HG03354 (cell line): ENCODE measurements around the gene TAF11L7.
"Not testable (repeated sequence)": the region's sequence is repeated elsewhere in the genome, so short reads cannot be mapped to it uniquely, and the experiment has no call there.

Experiments used
- ATAC-seq: cut with Tn5 transposase; IDR thresholded peaks from one replicate; pipeline ENCODE4 v1.9.1; 2021; ENCODE audit warnings: mild to moderate bottlenecking; ENCODE audit not compliant: unreplicated experiment, poor library complexity, severe bottlenecking

Gene TAF11L7

GRCh38 chr5:17585658-17586057, at the start of gene TAF11L7:
TSS of gene TAF11L7 (minus strand) at chr5:17585758.
- ATAC-seq = not testable (repeated sequence)

DNA sequence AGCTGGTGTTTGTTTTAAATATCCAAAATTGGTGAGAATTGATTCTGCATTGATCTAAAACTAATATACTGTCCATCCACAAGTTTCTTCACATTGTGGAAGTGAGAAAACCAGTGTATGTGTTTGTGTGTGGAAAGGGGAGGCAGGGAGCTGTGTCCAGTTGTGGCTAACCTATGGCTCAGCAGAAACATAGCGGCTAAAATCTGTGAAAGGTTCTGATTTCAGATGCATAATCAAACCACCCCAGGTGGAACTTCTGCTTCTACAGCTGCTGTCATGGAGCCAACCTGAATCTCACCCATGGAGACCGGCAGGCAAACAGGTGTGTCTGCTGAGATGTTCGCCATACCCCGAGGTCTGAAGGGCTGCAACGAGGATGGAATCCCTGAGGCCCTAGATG, 48.6 kb upstream of the TAF11L7 start, which contains the start of gene TAF11L14:
Gene TAF11L14, plus strand, starts transcription at position 301 of the 400 bp plus-strand sequence.
- ATAC-seq = no peak

DNA sequence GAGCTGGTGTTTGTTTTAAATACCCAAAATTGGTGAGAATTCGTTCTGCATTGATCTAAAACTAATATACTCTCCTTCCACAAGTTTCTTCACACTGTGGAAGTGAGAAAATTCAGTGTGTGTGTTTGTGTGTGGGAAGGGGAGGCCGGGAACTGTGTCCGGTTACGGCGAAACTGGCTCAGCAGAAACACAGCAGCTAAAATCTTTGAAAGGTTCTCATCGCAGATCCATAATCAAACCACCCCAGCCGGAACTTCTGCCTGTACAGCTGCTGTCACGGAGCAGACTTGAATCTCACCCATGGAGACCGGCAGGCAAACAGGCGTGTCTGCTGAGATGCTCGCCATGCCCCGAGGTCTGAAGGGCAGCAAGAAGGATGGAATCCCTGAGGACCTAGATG, 46.2 kb upstream of the TAF11L7 start, which contains the start of gene TAF11L13:
Gene TAF11L13, plus strand, starts transcription at position 301 of the 400 bp plus-strand sequence.
- ATAC-seq = not testable (repeated sequence)

GRCh38 chr5:17625686-17626085, 40.1 kb upstream of the TAF11L7 start:
- no peak for ATAC-seq

DNA sequence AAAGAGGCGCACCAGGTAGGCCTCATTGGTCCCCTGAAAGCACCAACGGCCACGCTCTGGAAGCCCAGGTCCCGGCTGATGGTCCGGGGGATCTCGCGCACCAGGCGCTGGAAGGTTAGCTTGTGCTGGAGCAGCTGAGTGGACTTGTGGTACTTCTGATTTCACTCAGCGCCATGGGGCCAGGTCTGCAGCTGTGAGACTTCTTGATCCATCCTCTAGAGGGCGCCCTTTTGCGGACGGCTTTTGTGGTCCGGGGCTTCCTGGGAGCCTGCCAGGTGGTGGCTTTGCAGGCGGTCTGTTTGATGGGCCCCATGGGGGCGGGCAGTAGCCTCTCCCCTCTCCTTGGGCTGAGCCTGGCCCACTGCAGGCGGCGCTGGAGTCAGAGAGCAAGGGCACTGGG, 35.1 kb upstream of the TAF11L7 start:
- ATAC-seq = no peak

DNA sequence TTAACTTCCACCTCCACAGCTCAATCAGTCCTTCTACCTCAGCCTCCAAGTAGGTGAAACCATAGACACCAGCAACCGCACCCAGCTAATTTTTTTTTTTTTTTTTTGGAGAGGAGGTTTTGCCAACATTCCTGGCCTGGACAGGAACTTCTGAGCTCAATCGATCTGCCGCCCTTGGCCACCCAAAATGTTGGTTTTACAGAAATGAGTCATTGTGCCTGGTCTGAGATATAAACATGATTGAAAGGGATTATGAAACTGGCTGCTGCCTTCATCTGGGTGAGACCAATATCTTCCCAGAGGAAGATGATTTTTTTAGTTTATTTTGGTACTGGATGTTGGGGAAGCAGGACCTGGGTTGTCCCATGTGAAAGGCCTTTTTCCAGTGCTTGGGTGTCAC, 33.8 kb upstream of the TAF11L7 start:
- no peak for ATAC-seq

DNA sequence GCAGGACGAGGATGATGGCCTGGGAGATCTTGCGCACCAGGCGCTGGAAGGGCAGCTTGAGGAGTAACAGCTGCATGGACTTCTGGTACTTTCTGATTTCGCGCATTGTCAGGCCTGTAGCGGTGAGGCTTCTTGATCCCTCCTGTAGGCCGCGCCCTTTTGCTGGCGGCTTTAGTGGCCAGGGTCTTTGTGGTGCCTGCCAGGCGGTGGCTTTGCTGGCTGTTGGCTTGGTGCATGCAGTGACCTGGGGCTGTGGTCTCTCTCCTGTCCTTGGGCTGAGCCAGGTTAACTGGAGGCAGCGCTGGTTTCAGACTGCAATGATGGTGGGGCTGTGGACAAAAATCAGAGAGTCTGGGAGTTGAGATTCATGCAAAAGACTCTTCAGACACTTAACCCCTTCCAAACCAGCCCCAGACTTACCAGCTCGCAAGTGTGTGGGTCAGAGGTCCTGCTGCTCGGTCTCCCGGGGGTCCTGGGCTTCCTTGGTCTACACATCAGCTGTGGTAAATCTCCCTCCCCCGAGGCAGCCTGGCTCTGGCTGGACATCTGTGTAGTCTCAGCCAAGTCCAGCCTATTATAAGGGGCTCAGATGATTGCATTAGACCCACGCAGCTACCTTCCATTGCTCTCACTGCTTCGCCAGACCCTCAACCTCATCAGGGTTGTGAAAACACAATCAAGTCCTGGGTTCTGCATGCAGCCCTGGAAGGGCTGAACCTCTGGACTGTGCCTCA, 29.5 kb upstream of the TAF11L7 start:
- ATAC-seq = no peak

DNA sequence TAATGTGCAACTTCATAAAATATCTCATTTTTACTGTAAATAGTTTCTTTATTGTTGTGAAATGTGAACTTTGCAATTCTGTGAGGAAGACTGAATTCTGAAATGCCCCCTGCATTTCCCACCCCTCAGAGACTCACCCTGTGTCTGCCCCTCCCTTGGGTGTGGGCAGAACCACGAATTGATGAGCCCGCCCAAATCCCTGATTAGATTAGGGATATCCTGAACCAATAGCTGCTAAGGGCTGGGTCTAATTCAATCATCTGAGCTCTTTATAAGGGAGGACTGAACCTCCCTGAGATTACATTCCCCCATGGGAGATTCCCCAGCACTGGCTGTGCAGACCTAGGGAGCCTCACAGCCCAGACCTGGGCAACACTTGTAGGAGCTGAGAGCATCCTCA, 24.5 kb upstream of the TAF11L7 start, which contains the start of gene TAF11L12:
Gene TAF11L12, plus strand, starts transcription at position 301 of the 400 bp plus-strand sequence.
- not testable (repeated sequence) for ATAC-seq

DNA sequence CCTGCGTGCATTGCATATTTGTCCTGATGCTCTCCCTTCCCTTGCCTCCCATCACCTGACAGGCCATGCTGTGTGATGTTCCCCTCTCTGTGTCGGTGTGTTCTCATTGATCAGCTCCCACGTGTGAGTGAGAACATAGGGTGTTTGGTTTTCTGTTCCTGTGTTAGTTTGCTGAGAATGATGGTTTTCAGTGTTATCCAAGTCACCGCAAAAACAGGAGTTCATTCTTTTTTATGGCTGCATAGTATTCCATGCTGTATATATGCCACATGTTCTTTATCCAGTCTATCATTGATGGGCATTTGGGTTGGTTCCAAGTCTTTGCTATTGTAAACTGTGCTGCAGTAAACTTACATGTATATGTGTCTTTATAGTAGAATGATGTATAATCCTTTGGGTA, 21.9 kb upstream of the TAF11L7 start:
- ATAC-seq = not testable (repeated sequence)

DNA sequence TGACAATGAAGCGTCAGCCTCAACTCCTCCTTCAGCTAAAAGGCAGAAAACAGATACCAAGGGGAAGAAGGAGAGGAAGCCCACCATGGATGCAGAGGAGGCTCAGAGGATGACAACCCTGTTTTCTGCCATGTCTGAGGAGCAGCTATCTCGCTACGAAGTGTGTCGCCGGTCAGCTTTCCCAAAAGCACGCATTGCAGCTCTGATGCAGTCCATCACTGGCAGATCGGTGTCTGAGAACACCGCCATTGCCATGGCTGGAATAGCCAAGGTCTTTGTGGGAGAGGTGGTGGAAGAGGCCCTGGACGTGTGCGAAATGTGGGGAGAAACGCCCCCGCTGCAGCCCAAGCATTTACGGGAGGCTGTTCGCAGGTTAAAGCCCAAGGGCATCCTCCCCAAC, 19.4 kb upstream of the TAF11L7 start:
- ATAC-seq = no peak

- not testable (repeated sequence) for ATAC-seq
Measured at GRCh38 chr5:17603880-17604279, 18.3 kb upstream of the TAF11L7 start, which contains the start of gene TAF11L11. TSS of gene TAF11L11 (plus strand) at chr5:17604183.

DNA sequence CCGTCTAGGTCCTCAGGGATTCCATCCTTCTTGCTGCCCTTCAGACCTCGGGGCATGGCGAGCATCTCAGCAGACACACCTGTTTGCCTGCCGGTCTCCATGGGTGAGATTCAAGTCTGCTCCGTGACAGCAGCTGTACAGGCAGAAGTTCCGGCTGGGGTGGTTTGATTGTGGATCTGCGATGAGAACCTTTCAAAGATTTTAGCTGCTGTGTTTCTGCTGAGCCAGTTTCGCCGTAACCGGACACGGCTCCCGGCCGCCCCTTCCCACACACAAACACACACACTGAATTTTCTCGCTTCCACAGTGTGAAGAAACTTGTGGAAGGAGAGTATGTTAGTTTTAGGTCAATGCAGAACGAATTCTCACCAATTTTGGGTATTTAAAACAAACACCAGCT, 12.2 kb upstream of the TAF11L7 start, which contains the start of gene TAF11L10:
Gene TAF11L10, minus strand, starts transcription at position 101 of the 400 bp plus-strand sequence.
- ATAC-seq = not testable (repeated sequence)

- ATAC-seq = not testable (repeated sequence)
Measured at GRCh38 chr5:17594255-17594654, 8.7 kb upstream of the TAF11L7 start, which contains the start of gene TAF11L9. TSS of gene TAF11L9 (minus strand) at chr5:17594394.

DNA sequence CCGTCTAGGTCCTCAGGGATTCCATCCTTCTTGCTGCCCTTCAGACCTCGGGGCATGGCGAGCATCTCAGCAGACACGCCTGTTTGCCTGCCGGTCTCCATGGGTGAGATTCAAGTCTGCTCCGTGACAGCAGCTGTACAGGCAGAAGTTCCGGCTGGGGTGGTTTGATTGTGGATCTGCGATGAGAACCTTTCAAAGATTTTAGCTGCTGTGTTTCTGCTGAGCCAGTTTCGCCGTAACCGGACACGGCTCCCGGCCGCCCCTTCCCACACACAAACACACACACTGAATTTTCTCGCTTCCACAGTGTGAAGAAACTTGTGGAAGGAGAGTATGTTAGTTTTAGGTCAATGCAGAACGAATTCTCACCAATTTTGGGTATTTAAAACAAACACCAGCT, 5.3 kb upstream of the TAF11L7 start, which contains the start of gene TAF11L8:
Gene TAF11L8, minus strand, starts transcription at position 101 of the 400 bp plus-strand sequence.
- not testable (repeated sequence) for ATAC-seq
